Mesothelial cell of epicardium (in vitro differentiated cells): ENCODE measurements around the gene TBC1D2B. TPM values are rescaled to one million over a fixed set of nuclear protein-coding genes. Genes with fewer than 3 reads are reported as not detected.
"Not testable (repeated sequence)": the region's sequence is repeated elsewhere in the genome, so short reads cannot be mapped to it uniquely, and the experiment has no call there.

Experiments
- DNase-seq, 2 experiments: peaks; one replicate each; pipeline ENCODE4 v3.0.0; 2021; ENCODE audit warnings: low spot score in 2 of 2; ENCODE audit not compliant: unreplicated experiment in 2 of 2
- H3K27ac Mint-ChIP-seq: 2 replicates; pipeline ENCODE4 v1.8.0; 2021; ENCODE audit warnings: mixed read lengths
- H3K27me3 Mint-ChIP-seq: 2 replicates; pipeline ENCODE4 v1.8.0; 2021; ENCODE audit warnings: low read depth, mixed read lengths
- H3K36me3 Mint-ChIP-seq: 2 replicates; pipeline ENCODE4 v1.8.0; 2021; ENCODE audit warnings: mixed read lengths
- H3K4me1 Mint-ChIP-seq: 2 replicates; pipeline ENCODE4 v1.8.0; 2021; ENCODE audit warnings: mixed read lengths
- H3K4me3 Mint-ChIP-seq: 2 replicates; pipeline ENCODE4 v1.8.0; 2021; ENCODE audit warnings: mild to moderate bottlenecking, moderate library complexity, mixed read lengths
- H3K9me3 Mint-ChIP-seq: 2 replicates; pipeline ENCODE4 v1.8.0; 2021; ENCODE audit warnings: mixed read lengths
- CTCF ChIP-seq: fragments of 200-600 bp; sonication (generic); IDR thresholded peaks from one replicate; pipeline ENCODE4 v1.5.0; 2021; ENCODE audit warnings: antibody characterized with exemption; ENCODE audit not compliant: unreplicated experiment
- total RNA-seq: library from RNA; stranded (reverse); gene quantifications from 3 replicates; pipeline ENCODE4 v1.2.1, GENCODE V29; 2021

The TBC1D2B gene
- total RNA-seq, 1 donor from 2014 or later: 39.8 TPM

GRCh38 chr15:78001656-78002055, 75.9 kb downstream of the TBC1D2B start:
- no peak overlapping the region for H3K4me3 Mint-ChIP-seq
- no peak for DNase-seq
- peaks cover 5% of the 10 kb centered on the region for H3K4me1 Mint-ChIP-seq
- peaks cover 7% of the 10 kb centered on the region for H3K36me3 Mint-ChIP-seq
- H3K9me3 Mint-ChIP-seq: no peaks in the 10 kb centered on the region
- no peak overlapping the region for H3K27ac Mint-ChIP-seq
- no peak for TF ChIP-seq CTCF
- no peaks in the 10 kb centered on the region for H3K27me3 Mint-ChIP-seq

GRCh38 chr15:78000927-78001249, 76.6 kb downstream of the TBC1D2B start:
- no peak for TF ChIP-seq CTCF
- Mint-ChIP-seq H3K27me3 (no peaks in the 10 kb centered on the region), H3K9me3 (no peaks in the 10 kb centered on the region), H3K4me3 (no peak overlapping the region), H3K27ac (peak overlapping the region; percentile 17), H3K36me3 (peaks cover 7% of the 10 kb centered on the region), H3K4me1 (peaks cover 5% of the 10 kb centered on the region)
- DNase-seq: no peak

- Mint-ChIP-seq H3K4me1 (peaks cover 5% of the 10 kb centered on the region), H3K36me3 (peaks cover 7% of the 10 kb centered on the region), H3K27me3 (no peaks in the 10 kb centered on the region), H3K9me3 (no peaks in the 10 kb centered on the region), H3K4me3 (no peak overlapping the region), H3K27ac (peak overlapping the region; percentile 18)
- DNase-seq: peak; percentile 61 to 79
- peak; percentile 51 for TF ChIP-seq CTCF
These were observed 77.2 kb downstream of the TBC1D2B start for GRCh38 chr15:78000091-78000926.

GRCh38 chr15:77999486-77999885, 78.0 kb downstream of the TBC1D2B start:
- peaks cover 5% of the 10 kb centered on the region for H3K4me1 Mint-ChIP-seq
- H3K4me3 Mint-ChIP-seq: no peak overlapping the region
- H3K27me3 Mint-ChIP-seq: no peaks in the 10 kb centered on the region
- H3K9me3 Mint-ChIP-seq: no peaks in the 10 kb centered on the region
- no peak overlapping the region for H3K27ac Mint-ChIP-seq
- no peak for TF ChIP-seq CTCF
- no peak for DNase-seq
- peaks cover 7% of the 10 kb centered on the region for H3K36me3 Mint-ChIP-seq

GRCh38 chr15:77998592-77998991, 78.9 kb downstream of the TBC1D2B start:
- Mint-ChIP-seq H3K36me3 (peaks cover 7% of the 10 kb centered on the region), H3K4me3 (no peak overlapping the region), H3K27me3 (no peaks in the 10 kb centered on the region), H3K4me1 (no peaks in the 10 kb centered on the region), H3K27ac (no peak overlapping the region), H3K9me3 (no peaks in the 10 kb centered on the region)
- no peak for TF ChIP-seq CTCF
- no peak for DNase-seq

- H3K9me3 Mint-ChIP-seq, H3K27ac Mint-ChIP-seq, DNase-seq, H3K4me3 Mint-ChIP-seq, H3K36me3 Mint-ChIP-seq, H3K27me3 Mint-ChIP-seq, H3K4me1 Mint-ChIP-seq: not testable (repeated sequence)
These were observed 79.6 kb downstream of the TBC1D2B start for GRCh38 chr15:77997761-77998554.

- not testable (repeated sequence) for DNase-seq, H3K4me1 Mint-ChIP-seq, H3K27me3 Mint-ChIP-seq, H3K36me3 Mint-ChIP-seq, H3K27ac Mint-ChIP-seq, H3K4me3 Mint-ChIP-seq, H3K9me3 Mint-ChIP-seq
These were observed 80.3 kb downstream of the TBC1D2B start for GRCh38 chr15:77997221-77997620.

GRCh38 chr15:77996713-77997171, 80.8 kb downstream of the TBC1D2B start:
- not testable (repeated sequence) for H3K4me1 Mint-ChIP-seq

More at GRCh38 chr15:77996713-77997171, 80.8 kb downstream of the TBC1D2B start:
- not testable (repeated sequence) for H3K36me3 Mint-ChIP-seq, H3K27ac Mint-ChIP-seq, DNase-seq, H3K27me3 Mint-ChIP-seq, H3K9me3 Mint-ChIP-seq, H3K4me3 Mint-ChIP-seq
